KMS-11 (cell line): ENCODE results near the gene PLXNA2.

Source experiments
- H2AFZ ChIP-seq: fragments of 200-600 bp; sonication (generic); 2 replicates; pipeline ENCODE4 v1.6.1; 2016; ENCODE audit warnings: antibody characterized with exemption, mixed run types, low read depth
- H3K27ac ChIP-seq: fragments of 200-600 bp; sonication (generic); 2 replicates; pipeline ENCODE4 v1.6.1; 2016; ENCODE audit warnings: mild to moderate bottlenecking, mixed run types
- H3K27me3 ChIP-seq: fragments of 200-600 bp; sonication (generic); 2 replicates; pipeline ENCODE4 v1.6.1; 2017; ENCODE audit warnings: mild to moderate bottlenecking, low read depth, mixed run types, moderate library complexity; ENCODE audit not compliant: insufficient read depth
- H3K36me3 ChIP-seq: fragments of 200-600 bp; sonication (generic); 2 replicates; pipeline ENCODE4 v1.6.1; 2017; ENCODE audit warnings: mild to moderate bottlenecking, mixed run types; ENCODE audit not compliant: insufficient read depth
- H3K4me1 ChIP-seq: fragments of 200-600 bp; sonication (generic); 2 replicates; pipeline ENCODE4 v1.6.1; 2016; ENCODE audit warnings: mild to moderate bottlenecking, low read depth, mixed run types; ENCODE audit not compliant: poor library complexity, severe bottlenecking
- H3K4me2 ChIP-seq: fragments of 200-600 bp; sonication (generic); 2 replicates; pipeline ENCODE4 v1.7.0; 2016; ENCODE audit warnings: mild to moderate bottlenecking, mixed run types
- H3K4me3 ChIP-seq: fragments of 200-600 bp; sonication (generic); IDR thresholded peaks from 2 replicates; pipeline ENCODE4 v1.6.1; 2017; ENCODE audit warnings: low read depth, low read length, mixed read lengths; ENCODE audit not compliant: insufficient read depth
- H3K79me2 ChIP-seq: fragments of 200-600 bp; sonication (generic); 2 replicates; pipeline ENCODE4 v1.6.1; 2016; ENCODE audit warnings: low read depth, mixed run types; ENCODE audit not compliant: insufficient read depth
- H3K9ac ChIP-seq: fragments of 200-600 bp; sonication (generic); 2 replicates; pipeline ENCODE4 v1.6.1; 2016; ENCODE audit warnings: mild to moderate bottlenecking, mixed run types
- H4K20me1 ChIP-seq: fragments of 200-600 bp; sonication (generic); 2 replicates; pipeline ENCODE4 v1.6.1; 2016; ENCODE audit warnings: mild to moderate bottlenecking, mixed run types; ENCODE audit not compliant: insufficient read depth
- CTCF ChIP-seq: fragments of 200-600 bp; sonication (generic); conservative IDR thresholded peaks from 2 replicates; pipeline ENCODE4 v1.6.1; 2017; ENCODE audit warnings: low read depth, mild to moderate bottlenecking, antibody characterized with exemption, low read length, moderate library complexity, mixed read lengths

The PLXNA2 gene

GRCh38 chr1:208066583-208066982 is 177.6 kb downstream of the PLXNA2 start:
- Histone ChIP-seq H3K4me1 (no peaks in the 10 kb centered on the region), H3K79me2 (no peaks in the 10 kb centered on the region), H3K4me3 (no peak overlapping the region), H3K36me3 (no peaks in the 10 kb centered on the region), H3K27ac (no peak overlapping the region), H2AFZ (no peak overlapping the region), H4K20me1 (no peaks in the 10 kb centered on the region), H3K4me2 (no peak overlapping the region), H3K9ac (no peak overlapping the region), H3K27me3 (no peaks in the 10 kb centered on the region)
- TF ChIP-seq CTCF = no peak

GRCh38 chr1:208065862-208066261 is 178.3 kb downstream of the PLXNA2 start:
- H3K4me3 ChIP-seq = no peak overlapping the region
- H4K20me1 ChIP-seq = no peaks in the 10 kb centered on the region
- H3K9ac ChIP-seq = no peak overlapping the region
- H2AFZ ChIP-seq = no peak overlapping the region
- no peaks in the 10 kb centered on the region for H3K79me2 ChIP-seq
- no peaks in the 10 kb centered on the region for H3K36me3 ChIP-seq
- H3K4me1 ChIP-seq = no peaks in the 10 kb centered on the region
- no peak overlapping the region for H3K27ac ChIP-seq
- no peaks in the 10 kb centered on the region for H3K27me3 ChIP-seq
- no peak overlapping the region for H3K4me2 ChIP-seq
- TF ChIP-seq CTCF = no peak

- no peaks in the 10 kb centered on the region for H3K79me2 ChIP-seq
- H4K20me1 ChIP-seq = no peaks in the 10 kb centered on the region
- no peak overlapping the region for H3K4me3 ChIP-seq
- H3K4me2 ChIP-seq = no peak overlapping the region
- no peak overlapping the region for H3K9ac ChIP-seq
- H3K27ac ChIP-seq = no peak overlapping the region
- H3K36me3 ChIP-seq = no peaks in the 10 kb centered on the region
- no peak for TF ChIP-seq CTCF
- no peak overlapping the region for H2AFZ ChIP-seq
- no peaks in the 10 kb centered on the region for H3K27me3 ChIP-seq
- H3K4me1 ChIP-seq = no peaks in the 10 kb centered on the region
These were observed 182.6 kb downstream of the PLXNA2 start for GRCh38 chr1:208061632-208062031.

GRCh38 chr1:208061118-208061517 is 183.1 kb downstream of the PLXNA2 start:
- H3K9ac ChIP-seq = no peak overlapping the region
- no peaks in the 10 kb centered on the region for H3K4me1 ChIP-seq
- H3K27me3 ChIP-seq = no peaks in the 10 kb centered on the region
- H3K4me3 ChIP-seq = no peak overlapping the region
- H3K4me2 ChIP-seq = no peak overlapping the region
- no peak overlapping the region for H3K27ac ChIP-seq
- no peak for TF ChIP-seq CTCF
- no peak overlapping the region for H2AFZ ChIP-seq
- no peaks in the 10 kb centered on the region for H3K36me3 ChIP-seq
- no peaks in the 10 kb centered on the region for H3K79me2 ChIP-seq
- H4K20me1 ChIP-seq = no peaks in the 10 kb centered on the region
